CD4-positive, alpha-beta T cell treated with Interleukin-4 for 4 hours (primary cell): ENCODE measurements around the gene CACNA1C.

Experiments used
- DNase-seq: peaks from one replicate; pipeline ENCODE4 v3.0.0-alpha.2; 2020

Gene CACNA1C

DNA sequence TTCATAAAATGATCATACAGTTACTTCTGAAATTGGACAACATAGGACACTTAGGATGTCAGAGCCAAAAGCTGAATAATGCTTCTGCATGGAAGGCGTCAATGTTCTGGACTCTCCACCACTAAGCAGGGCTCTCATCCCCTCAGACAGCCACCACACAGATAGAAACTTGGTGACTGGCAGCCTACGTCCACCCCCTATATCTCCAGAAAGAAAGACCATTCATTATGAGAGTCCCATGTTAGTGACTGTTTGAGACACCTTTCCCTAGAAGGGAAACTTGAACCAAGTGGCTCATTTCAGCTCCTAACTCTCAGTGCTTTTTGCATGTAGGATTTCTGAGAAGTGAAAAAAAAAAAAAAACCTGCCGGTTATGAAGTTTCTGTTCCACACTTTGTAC is 491.0 kb downstream of the CACNA1C start:
- DNase-seq = no peak

- DNase-seq = no peak
Observed at GRCh38 chr12:2544230-2544629, 491.4 kb downstream of the CACNA1C start.

GRCh38 chr12:2547273-2548044 is 494.7 kb downstream of the CACNA1C start:
- DNase-seq = no peak

GRCh38 chr12:2548081-2548480 is 495.3 kb downstream of the CACNA1C start:
- no peak for DNase-seq

- DNase-seq = no peak
Observed at GRCh38 chr12:2550561-2551411, 498.0 kb downstream of the CACNA1C start.

DNA sequence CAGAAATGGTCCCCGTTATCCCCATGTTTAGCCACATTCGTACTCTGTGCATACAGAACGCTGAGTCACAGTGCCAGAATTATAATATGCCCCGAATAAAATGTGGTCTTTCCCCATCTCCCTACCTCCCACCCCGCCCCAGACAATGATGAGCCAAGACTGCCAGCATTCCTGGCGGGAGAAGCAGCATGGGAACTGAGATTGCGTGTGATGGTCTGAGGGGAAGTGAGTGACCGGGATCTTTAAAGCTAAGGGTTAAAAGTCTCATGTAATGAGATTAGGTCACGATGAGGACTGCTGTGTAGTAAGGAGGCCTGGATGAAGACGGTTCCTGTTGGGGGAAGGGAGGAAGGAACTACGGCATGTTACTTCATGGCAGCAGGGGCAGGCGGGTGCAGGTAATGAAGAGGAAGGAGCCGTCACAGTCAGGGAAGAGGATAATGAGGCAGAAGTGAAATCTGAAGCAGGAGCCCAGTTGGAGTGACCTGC is 498.7 kb downstream of the CACNA1C start:
- DNase-seq = no peak

GRCh38 chr12:2552000-2552756 is 499.4 kb downstream of the CACNA1C start:
- no peak for DNase-seq

GRCh38 chr12:2553388-2554126 is 500.8 kb downstream of the CACNA1C start:
- DNase-seq = no peak

GRCh38 chr12:2555487-2556082 is 502.8 kb downstream of the CACNA1C start:
- DNase-seq = no peak

GRCh38 chr12:2557597-2557996 is 504.8 kb downstream of the CACNA1C start:
- no peak for DNase-seq

DNA sequence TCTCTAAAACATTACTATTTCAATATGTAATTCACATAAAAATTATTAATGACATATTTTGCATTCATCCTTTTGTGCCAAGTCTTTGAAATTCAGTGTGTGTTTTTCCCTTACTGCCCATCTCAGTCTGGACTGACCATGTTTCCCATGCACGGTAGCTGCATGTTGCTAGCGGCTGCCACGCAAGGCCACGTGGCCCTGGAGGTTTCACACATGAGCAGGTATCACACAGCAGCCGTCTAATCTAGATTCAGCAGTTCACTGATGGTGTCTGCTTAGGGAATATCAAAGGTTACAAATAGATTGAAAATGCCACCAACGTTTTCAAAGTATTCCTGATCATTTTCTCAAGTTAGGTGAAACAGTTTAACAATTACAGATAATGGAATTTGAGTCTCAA is 507.1 kb downstream of the CACNA1C start:
- no peak for DNase-seq

DNA sequence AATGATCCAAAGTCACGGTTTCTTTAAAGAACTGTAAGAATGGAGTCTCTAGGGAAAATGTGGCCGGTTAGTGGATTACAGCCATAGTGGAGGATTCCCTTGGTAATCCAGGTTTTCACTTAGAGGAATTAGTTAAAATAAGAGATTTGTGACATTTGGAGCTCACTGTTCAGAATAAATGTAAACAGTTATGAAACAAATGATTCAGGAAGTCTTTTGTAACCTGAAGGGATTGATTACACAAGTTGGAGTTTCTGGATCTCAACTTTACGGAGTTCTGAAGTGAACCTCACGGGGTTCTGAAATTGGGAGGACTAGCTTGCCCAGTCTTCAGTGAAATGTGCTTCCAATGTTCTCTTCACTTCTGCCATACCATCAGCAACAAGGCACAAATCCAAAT is 507.6 kb downstream of the CACNA1C start:
- no peak for DNase-seq

DNA sequence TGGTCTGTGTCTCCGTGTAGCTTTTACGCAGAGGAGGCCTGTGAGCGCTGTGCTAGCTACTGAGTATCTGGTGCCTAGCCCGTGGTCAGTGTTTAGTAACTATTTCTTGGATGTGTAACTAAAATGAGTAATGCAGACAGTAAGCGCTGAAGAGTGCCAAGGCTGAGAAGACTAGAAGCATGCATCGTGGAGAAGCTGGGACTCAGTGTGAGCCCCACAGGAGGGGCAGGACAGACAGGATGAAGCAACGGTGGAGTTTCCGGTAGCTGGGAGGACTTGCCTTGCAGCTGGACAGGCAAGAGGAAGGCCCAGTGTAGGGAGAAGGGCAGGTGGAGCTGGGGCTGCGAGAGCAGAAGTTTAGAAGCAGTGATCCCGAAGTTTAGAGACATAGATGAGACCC is 508.6 kb downstream of the CACNA1C start:
- DNase-seq = no peak

- DNase-seq = no peak
Observed at GRCh38 chr12:2562400-2562799, 509.6 kb downstream of the CACNA1C start.

DNA sequence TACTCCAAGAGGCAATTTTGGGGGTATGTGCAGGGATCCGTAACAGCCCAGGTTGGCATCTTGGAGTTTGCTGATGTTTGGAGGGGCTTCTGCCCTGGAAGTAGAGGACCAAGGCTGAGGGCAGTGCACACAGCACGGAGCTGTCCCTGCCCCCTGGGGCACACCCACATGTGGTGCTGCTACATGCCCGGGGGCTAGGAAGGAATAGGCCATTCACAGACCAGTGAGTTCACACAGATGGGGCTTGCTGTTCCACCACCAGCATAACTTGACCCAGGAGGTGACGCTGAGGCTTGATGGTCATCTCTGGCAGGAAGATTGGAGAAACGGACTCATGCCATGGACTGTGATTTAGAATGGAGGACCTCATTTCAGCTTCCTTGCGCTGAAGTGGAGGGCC is 510.9 kb downstream of the CACNA1C start:
- DNase-seq = no peak

- DNase-seq = no peak
Observed at GRCh38 chr12:2566161-2566560, 513.4 kb downstream of the CACNA1C start.

DNA sequence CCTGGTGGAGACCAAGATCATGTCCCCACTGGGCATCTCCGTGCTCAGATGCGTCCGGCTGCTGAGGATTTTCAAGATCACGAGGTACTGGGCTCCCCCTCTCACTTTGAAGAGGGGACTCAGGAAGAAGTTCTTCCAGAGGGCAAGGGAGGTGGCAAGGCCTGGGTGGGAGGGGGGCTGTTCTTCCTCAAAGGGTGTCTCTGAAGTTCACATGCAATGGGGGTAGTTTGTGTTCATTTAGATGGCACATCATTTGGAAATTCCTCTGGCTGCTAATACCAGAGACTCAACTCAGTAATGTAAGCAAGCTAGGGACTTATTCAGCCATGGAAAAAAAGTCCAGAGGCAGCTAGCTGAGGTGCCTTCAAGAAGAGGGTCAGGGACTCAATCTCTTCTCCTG is 514.9 kb downstream of the CACNA1C start:
- DNase-seq = no peak

DNA sequence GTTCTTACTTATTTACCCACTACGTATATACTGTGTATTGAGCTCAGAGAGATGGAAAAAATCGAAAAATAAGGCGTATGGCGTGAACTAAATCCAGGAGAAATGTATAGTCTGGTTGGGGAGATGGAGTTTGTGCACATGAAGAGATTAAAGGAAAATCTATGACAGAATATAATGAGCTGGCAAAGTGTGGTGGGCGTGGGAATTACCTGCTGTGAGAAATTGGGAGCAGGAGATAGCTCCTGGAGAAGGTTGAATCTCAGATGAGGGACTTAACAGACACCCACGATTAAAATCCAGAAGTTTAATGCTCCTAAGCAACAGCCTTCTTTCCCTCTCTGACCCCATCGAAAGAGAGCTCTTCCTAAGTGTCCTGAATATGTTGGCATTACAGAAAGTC is 517.8 kb downstream of the CACNA1C start:
- no peak for DNase-seq

DNA sequence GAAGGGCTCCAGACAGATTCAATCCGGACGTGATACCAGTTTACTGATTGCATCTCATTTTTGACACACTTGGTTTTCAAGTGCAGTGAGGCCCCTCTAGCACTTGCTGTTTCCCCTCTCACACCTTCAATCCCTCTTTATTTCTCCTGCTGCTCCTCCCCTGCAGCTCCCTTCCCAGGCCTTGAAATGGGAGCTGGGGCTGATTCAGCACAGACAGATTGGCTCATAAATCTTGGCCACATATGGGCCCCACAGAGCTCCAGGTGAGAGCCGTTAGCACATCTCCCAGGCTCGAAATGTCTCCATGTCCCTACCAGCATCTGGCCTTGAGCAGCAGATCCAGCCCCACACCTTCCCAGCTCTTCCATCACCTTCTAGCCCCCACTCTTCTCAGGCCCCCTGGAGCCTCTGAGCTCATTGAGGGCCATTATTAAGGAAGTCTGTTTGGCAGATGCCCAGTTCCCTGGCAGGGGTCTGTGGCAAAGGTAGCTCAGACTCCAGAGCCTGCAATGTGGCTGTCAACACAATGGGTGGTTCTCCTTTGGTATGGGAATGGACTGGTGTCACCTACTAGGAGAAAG is 521.7 kb downstream of the CACNA1C start:
- no peak for DNase-seq

DNA sequence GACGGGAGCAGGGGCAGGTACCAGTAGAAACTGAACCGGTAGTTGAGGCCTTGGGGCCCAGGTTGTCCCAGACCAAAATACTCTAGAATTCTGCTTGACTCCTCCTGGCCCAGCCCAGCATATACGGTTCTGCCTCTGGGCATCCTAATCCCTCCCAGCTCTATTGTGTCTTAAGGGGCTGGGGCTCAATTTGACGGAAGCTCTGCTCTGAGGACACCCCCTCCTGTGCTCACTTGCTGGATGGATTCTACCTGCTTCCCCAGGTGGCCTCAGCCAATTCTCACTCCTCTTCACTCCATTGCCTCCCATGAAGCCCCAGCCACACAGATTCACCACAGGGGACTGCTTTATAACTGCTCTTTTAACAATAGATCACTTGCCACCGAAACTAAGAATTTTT is 522.5 kb downstream of the CACNA1C start:
- DNase-seq = no peak

DNA sequence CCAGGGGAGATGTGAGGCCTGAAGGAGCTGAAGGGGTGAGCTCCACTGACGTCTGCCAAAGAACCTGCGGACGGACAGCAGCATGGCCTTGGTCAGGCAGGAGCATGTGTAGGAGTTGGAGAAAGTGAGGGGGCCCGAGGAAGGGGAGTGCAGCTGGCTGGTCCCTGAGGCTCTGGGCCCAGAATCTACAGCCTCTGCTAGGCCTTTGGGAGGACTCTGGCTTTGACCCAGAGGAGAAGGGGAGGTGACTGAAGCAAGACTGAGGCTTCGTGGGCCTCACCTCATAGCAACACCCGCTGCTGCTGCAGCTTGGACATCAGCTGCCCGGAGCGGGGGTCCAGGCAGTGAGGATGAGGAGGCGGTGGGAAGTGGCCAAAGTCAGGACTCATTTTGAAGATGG is 525.4 kb downstream of the CACNA1C start:
- no peak for DNase-seq

DNA sequence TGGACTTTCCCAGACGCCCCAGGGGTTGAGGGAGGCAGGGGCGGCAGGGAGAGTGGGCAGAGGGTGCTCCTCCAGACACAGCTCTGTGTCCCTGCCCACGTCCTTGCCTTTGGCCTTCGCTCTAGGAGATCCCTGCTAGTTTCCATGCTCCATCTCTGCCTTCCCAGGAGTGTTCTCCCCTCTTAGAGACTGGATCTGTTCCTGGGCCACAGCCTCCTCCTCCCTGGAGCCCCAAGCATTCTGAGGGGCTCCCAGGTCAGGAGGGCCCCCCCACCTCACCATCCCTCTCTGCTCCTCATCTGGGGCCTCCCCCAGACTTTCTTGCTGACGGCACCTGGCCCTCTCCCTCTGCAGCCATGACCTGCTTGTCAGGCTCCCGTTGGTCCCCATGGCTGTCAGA is 526.0 kb downstream of the CACNA1C start:
- DNase-seq = no peak
